Measurements from ENCODE around the gene TWNK.

TWNK gene

DNA sequence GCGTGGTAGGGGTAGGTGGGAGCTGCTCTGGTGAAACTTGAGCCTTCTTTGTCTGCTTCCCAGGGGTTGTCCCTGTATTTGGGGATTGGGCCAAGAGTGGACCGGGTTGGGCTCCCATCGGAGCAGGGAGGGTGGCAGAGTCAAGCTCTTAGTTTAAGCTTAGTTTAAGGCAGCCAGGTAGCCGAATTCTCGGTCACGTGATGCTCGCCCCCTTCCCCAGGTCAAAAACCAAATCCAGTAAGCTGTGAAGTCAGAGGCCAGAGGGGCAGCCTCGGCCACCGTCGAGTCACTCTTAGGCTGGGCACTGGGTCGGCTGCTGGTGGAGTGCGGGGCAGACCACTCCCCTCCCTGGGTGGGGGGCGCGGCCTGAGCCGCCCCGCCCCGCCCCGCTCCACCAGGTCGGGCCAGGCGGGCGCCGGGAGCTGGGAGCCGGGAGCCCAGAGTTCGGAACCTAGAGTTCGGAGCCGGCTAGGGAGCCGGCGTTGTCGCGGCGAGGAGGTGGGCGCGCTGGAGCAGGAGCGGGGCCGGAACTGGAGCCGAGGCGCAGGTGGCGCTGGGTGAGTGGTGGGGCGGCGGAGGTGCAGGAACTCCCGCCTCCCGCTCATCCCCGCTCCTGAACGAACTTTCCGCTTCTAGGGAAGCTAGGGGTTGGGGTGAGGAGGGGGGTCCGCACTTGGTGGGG is 9.5 kb downstream of the TWNK start:
- no peak for DNase-seq (ENCODE audit: low read depth in 2 of 2)

DNA sequence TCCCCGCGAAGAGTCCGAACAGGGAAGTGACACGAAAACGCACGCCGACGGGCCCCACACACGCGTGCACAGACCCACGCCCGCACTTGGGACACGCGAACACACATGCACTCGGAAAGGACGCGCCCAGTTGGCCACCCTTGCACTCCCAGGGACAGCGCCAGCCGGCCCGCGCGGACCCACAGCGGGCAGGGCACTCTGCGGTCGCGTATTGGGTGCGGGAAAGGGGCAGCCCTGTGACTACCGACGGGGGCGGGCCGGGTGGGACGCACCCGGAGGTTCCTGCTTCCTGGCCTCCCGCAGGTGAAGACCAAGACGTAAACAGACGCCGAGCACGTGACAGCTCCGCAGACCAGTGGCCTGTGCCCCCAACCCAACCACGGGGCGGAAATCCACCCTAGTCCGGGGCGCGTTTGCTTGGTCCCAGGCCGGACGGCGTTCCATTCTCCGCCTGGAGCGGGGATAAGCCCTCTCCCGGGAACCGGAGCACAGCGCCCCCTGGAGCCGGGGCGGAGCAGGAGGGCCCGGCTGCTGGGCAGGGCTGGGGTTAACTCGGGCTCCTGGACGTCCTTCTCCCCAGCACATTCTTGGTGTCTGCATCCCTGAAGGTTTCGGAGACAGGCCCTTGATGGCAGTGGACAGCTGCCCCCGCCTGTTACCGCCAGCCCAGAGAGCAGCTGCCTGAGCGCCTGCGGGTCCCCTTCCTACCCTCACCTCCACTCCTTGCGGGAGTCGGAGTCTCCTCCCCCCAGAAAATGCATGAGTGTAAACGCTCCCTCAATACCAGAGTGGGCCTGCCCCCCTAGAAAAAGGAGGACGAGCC is 10.2 kb downstream of the TWNK start:
- peak; percentile 67 to 73 for DNase-seq (ENCODE audit: low read depth in 2 of 2)

DNA sequence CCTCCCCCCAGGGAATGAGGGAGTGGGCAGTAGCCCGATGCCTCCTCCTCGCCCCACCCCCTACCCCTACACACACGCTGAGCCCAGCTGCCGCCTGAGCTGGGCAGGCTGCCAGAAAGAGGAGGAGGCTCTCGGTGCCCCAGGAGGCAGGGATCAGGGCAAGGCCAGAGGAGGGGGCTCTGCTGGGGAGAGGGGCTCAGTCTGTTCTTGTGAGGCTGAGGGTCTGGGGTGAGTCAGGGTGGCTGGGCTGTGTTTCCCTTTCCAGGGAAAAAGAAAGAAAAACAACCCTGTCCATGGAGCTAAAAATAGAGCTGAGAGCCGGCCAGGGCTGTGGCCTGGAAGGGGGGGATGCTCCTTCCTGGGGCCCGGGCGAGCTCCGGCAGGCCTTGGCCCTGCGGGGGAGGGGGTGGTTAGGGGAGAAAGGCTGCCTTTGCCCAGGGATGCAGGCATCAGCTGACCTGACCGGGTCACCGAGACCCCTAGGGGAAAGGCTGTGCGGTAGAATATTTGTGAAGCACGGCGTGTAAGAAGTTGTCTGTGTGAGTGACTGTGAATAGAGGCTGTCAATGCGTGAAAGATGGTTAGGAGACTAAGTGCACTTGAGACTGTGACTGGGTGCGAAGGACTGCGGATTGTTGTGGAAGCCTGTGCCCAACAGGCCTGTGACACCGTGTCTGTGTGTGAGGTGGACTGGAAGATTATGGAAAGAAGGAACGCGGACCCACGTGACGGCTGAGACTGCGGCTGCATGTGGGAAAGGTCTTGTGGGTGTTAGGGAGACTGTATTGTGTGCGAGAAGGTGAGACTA is 11.0 kb downstream of the TWNK start:
- peak; percentile 47 to 54 for DNase-seq (ENCODE audit: low read depth in 2 of 2)

GRCh38 chr10:100998991-100999741 is 11.8 kb downstream of the TWNK start:
- DNase-seq (ENCODE audit: low read depth in 2 of 2): peak; percentile 67 to 69

- DNase-seq (ENCODE audit: low read depth in 2 of 2): no peak
These were observed 12.4 kb downstream of the TWNK start, which contains the start of gene LZTS2 for GRCh38 chr10:100999742-101000126. Gene LZTS2, plus strand, starts transcription at chr10:100999808. Its CDS starts 2,731 bp downstream, at chr10:101002539.

DNA sequence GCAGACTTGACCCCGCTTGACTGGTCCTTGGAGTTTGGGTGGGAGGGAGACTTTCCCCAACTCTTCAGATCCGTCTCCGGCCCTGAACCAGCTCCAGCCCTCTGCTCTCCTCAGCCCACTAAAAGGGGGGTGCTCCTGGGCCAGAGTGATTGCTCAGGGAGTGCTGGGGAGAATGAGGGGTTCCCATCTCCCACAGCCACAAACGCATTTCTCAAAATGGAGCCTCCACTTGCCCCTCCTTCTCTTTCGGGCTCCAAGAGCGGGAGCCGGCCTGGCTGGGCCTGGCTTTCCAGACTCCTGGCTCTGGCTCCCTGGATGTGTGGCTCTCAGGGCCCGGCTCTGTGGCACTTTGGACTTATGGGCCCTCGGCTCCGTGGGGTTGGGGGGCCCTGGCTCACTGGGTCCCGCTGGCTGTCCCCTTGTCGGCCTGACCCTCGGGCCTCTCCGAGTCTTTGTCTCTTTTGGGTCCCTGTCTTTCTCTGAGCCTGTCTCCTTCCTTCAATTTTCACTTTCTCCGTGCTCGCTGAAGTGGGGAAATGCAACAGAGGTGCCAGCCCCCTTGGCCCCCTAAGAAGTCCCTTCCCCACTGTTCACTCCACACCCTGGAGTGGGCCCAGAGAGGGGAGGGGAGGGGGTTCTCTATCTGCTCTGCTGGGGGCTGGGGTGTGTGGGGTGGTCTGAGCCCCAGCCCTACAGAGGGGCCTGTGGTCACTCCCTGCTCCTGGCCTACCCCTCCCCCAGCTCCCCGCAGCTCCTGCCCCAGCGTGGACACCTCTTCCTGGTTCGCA is 13.0 kb downstream of the TWNK start:
- no peak for DNase-seq (ENCODE audit: low read depth in 2 of 2)

DNA sequence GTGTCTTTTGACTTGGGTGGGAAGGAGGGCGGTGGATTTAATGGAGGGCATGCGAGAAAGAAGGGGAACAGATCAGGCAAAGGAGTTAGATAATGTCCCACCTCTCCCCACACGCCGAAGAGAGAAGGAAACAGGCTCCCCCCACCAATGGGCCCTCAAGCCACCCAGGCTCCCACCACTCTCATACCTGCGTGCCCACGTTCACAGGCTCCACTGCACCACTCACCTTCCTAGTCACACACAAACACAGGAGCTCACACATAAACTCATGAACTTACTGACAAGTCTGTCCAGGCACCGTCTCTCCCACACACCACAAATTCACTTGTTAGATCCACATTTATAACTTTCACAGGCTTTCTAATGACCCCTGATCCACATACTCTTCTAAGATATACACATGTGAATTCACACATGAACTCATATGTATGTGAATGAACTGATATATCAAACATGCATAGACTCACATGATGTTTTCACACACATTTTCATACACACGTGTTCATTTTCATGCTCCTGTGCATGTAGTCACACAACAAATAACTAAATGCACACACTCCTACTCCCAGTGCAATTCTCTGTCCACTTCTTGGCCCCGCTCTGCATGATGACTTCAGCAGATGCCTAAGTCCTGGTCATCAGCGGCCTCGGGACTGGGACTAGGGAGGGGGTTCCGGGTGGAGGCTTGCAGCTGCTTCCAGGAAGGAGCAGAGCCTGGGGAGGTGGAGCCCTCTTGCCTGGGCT is 13.7 kb downstream of the TWNK start:
- DNase-seq (ENCODE audit: low read depth in 2 of 2): no peak

DNA sequence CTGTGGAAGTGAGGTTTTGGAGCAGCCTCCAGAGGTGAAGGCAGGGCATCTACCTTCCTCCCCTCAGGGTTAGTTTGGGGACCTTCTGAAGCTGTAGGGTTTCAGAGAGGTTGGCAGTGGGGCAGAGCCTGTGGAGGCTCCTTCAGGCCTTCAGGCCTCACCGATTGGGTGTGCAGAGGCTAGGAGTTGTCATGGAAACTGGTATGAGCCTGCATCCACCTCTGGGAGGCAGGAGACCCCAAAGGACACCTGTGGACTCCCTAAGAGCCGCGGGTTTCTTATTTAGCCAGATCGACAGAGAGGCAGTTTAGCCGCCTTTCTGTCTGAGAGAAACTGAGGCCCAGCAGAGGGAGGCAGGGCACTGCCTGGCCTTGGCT is 14.3 kb downstream of the TWNK start:
- DNase-seq (ENCODE audit: low read depth in 2 of 2): no peak

DNA sequence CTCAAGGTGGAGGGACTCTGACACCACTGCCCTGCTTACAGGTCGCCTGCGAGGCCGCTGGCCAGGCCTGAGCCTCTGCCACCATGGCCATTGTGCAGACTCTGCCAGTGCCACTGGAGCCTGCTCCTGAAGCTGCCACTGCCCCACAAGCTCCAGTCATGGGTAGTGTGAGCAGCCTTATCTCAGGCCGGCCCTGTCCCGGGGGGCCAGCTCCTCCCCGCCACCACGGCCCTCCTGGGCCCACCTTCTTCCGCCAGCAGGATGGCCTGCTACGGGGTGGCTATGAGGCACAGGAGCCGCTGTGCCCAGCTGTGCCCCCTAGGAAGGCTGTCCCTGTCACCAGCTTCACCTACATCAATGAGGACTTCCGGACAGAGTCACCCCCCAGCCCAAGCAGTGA is 15.1 kb downstream of the TWNK start:
- no peak for DNase-seq (ENCODE audit: low read depth in 2 of 2)

- no peak for DNase-seq (ENCODE audit: low read depth in 2 of 2)
These were observed 16.4 kb downstream of the TWNK start for GRCh38 chr10:101003639-101004206.

- no peak for DNase-seq (ENCODE audit: low read depth in 2 of 2)
These were observed 18.0 kb downstream of the TWNK start for GRCh38 chr10:101005361-101005760.

GRCh38 chr10:101005869-101006567 is 18.7 kb downstream of the TWNK start:
- DNase-seq (ENCODE audit: low read depth in 2 of 2): no peak

DNA sequence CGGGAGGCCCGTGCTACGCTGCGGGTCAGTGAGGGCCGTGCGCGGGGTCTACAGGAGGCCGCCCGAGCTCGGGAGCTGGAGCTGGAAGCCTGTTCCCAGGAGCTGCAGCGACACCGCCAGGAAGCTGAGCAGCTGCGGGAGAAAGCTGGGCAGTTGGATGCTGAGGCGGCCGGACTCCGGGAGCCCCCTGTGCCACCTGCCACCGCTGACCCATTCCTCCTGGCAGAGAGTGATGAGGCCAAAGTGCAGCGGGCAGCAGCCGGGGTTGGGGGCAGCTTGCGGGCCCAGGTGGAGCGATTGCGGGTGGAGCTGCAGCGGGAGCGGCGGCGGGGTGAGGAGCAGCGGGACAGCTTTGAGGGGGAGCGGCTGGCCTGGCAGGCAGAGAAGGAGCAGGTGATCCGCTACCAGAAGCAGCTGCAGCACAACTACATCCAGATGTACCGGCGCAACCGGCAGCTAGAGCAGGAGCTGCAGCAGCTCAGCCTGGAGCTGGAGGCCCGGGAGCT is 19.3 kb downstream of the TWNK start:
- DNase-seq (ENCODE audit: low read depth in 2 of 2): no peak

GRCh38 chr10:101007099-101007711 is 19.9 kb downstream of the TWNK start:
- DNase-seq (ENCODE audit: low read depth in 2 of 2): no peak

DNA sequence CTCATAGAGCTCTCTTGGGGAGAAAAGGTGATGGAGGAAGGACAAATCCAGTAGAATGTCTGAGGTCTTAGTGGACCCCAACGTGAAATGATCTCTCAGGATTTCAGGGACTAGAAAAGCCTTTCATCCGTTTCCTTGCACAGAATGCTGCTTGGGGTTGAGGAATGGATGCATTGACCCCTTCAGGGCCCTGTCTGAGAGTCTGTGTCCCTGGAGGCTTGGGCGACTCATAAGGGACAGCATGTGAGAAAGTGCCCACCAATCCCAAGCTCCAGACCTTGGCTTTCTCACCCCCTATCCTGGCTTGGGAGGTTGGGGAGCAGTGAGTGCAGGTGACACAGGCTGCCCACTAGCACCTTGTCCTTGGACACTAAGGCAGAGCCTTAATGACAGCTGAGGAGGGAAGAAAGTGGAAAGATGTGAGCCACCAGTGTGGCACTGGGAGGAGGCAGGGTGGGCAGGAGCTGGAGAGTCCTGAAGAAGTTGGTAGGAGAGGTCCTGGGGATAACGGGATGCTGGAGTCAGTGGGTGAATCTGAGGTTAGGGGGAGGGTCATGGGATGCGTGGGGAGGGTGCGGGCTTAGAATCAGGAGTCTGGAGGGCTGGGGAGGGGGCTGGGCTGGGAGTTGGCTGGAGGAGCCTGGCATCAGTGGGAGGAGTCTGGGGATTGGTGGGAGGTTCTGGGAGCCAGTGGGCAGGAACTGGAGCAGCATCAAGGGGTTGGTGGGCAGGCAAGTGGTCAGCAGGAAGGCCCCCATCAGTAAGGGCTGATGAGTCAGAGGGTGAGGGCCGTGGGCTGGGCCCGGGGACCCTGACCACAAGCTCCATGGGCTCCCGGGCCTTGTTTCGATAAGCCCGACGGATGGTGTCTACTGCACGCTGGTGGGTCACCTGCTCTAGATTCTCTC is 20.8 kb downstream of the TWNK start:
- no peak for DNase-seq (ENCODE audit: low read depth in 2 of 2)

DNA sequence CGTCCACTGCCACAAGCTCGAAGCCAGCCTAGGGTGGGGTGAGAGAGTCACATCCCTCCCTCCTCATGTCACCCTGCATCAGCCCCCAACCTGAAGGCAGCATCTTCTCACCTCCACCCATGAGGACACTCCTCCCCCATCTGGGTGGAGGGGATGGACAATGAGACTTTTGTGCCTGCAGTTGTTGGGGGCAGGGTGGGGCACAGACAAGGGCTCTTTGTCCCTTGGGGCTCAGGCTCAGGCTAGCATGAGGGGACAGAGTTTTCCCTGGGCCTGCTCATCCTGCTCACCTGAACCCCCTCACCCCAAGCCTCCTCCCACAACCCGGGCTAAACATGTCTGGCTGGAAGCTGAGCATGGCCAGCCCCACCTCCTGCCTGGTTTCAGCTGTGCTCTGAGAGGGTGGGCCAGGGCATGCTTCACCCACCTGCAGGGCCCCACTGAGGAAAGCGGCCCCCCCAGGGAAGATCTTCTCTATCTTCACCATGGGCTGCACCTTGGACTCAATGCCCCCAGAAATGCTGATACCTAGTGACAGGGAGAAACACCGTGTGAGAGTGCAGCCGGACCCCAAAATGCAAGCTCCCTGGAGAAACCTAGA is 21.6 kb downstream of the TWNK start:
- no peak for DNase-seq (ENCODE audit: low read depth in 2 of 2)

DNA sequence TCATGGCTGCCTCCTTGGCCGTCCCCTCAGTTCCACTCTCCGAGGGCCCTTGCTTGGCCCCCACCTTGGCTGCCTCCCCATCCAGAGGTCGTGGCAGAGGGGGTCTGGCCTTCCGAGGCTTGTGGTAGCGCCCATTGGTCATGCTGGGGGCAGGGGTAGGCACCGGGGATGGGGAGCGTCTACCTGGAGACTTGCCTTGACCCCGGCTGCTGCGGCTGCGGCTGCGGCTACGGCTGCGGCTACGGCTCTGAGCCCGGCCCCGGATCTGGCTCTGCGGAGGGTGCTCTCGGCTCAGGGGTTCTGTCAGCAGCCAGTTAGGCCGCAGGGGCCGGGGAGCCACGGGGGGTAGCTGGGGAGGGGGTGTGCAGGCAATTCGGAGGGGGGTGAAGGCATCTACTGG is 23.0 kb downstream of the TWNK start:
- DNase-seq (ENCODE audit: low read depth in 2 of 2): no peak
